OCI-LY1 (cell line): ENCODE results near the gene NRG2.

Source experiments
- H2AFZ ChIP-seq: fragments of 200-600 bp; sonication (generic), shearing (Covaris generic); 2 replicates; pipeline ENCODE4 v1.6.0; 2014; ENCODE audit warnings: antibody characterized with exemption, mild to moderate bottlenecking, low read length
- H3F3A ChIP-seq: fragments of 200-600 bp; sonication (generic), shearing (Covaris generic); 2 replicates; pipeline ENCODE4 v1.6.0; 2014; ENCODE audit warnings: mild to moderate bottlenecking, antibody characterized with exemption, low read length, moderate library complexity; ENCODE audit not compliant: insufficient read depth
- H3K27ac ChIP-seq: fragments of 200-600 bp; sonication (generic); 2 replicates; pipeline ENCODE4 v1.5.1; 2014; ENCODE audit warnings: low read length, mixed run types, mild to moderate bottlenecking, low read depth; ENCODE audit not compliant: poor library complexity, severe bottlenecking
- H3K27me3 ChIP-seq: fragments of 200-600 bp; sonication (generic); 2 replicates; pipeline ENCODE4 v1.6.0; 2014; ENCODE audit warnings: antibody characterized with exemption, mild to moderate bottlenecking, low read length, moderate library complexity; ENCODE audit not compliant: insufficient read depth
- H3K36me3 ChIP-seq: fragments of 200-600 bp; sonication (generic); 2 replicates; pipeline ENCODE4 v1.6.1; 2014; ENCODE audit warnings: mild to moderate bottlenecking, antibody characterized with exemption, low read length, moderate library complexity, mixed read lengths; ENCODE audit not compliant: insufficient read depth
- H3K4me1 ChIP-seq: fragments of 200-600 bp; sonication (generic); 2 replicates; pipeline ENCODE4 v1.5.1; 2014; ENCODE audit warnings: mild to moderate bottlenecking, low read length, moderate library complexity; ENCODE audit not compliant: insufficient read depth, severe bottlenecking
- H3K4me2 ChIP-seq: fragments of 200-600 bp; sonication (generic), shearing (Covaris generic); 2 replicates; pipeline ENCODE4 v1.6.1; 2014; ENCODE audit warnings: low read length
- H3K4me3 ChIP-seq: fragments of 200-600 bp; sonication (generic); 2 replicates; pipeline ENCODE4 v1.5.1; 2014; ENCODE audit warnings: low read length, low read depth, mild to moderate bottlenecking, mixed read lengths; ENCODE audit not compliant: poor library complexity, severe bottlenecking
- H3K79me2 ChIP-seq: fragments of 200-600 bp; shearing (Covaris generic); 2 replicates; pipeline ENCODE4 v1.6.1; 2016; ENCODE audit warnings: mixed run types, low read length, mixed read lengths; ENCODE audit not compliant: insufficient read depth
- H3K9ac ChIP-seq: fragments of 200-600 bp; sonication (generic), shearing (Covaris generic); 2 replicates; pipeline ENCODE4 v1.6.1; 2014; ENCODE audit warnings: mild to moderate bottlenecking, low read length, mixed read lengths
- H3K9me2 ChIP-seq: fragments of 200-600 bp; sonication (generic), shearing (Covaris generic); 2 replicates; pipeline ENCODE4 v1.6.1; 2014; ENCODE audit warnings: low read depth, mild to moderate bottlenecking, low read length, mixed read lengths
- H3K9me3 ChIP-seq: fragments of 200-600 bp; shearing (Covaris generic); 2 replicates; pipeline ENCODE4 v1.6.1; 2014; ENCODE audit warnings: low read length, mixed read lengths
- H4K20me1 ChIP-seq: fragments of 200-600 bp; sonication (generic), shearing (Covaris generic); 2 replicates; pipeline ENCODE4 v1.6.0; 2016; ENCODE audit warnings: mild to moderate bottlenecking, low read length; ENCODE audit not compliant: insufficient read depth
- CTCF ChIP-seq: fragments of 200-600 bp; sonication (generic), shearing (Covaris generic); IDR thresholded peaks from 2 replicates; pipeline ENCODE4 v1.5.1; 2017; ENCODE audit warnings: mild to moderate bottlenecking, antibody characterized with exemption, low read length, moderate library complexity, mixed read lengths
- EZH2 ChIP-seq: fragments of 200-600 bp; sonication (generic), shearing (Covaris generic); IDR thresholded peaks from 2 replicates; pipeline ENCODE4 v1.8.0; 2017; ENCODE audit warnings: borderline replicate concordance, mixed run types, mild to moderate bottlenecking, antibody characterized with exemption, low read length, moderate library complexity, mixed read lengths

Gene NRG2

DNA sequence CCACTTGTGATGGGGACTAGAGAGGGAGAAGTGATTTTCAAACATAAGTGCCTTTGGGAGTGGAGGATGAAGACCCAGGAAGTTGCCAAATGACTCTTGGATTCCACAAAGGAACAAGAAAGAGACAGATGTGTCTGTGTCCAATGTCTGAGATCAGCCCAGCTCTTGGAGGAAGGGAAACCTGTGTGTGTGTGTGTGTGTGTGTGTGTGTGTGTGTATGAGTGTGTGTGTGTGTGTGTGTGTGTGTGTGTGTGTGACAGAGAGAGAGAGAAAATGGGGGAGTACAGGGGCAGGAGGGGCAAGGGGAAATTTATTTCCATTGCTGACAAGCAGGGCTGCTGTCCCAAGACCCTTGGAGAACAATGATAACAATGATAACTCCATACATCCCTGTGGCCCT, 175.5 kb downstream of the NRG2 start:
- Histone ChIP-seq H3K4me3 (no peak overlapping the region), H3K9ac (no peak overlapping the region), H3K9me2 (no peaks in the 10 kb centered on the region), H3F3A (no peaks in the 10 kb centered on the region), H3K27ac (no peak overlapping the region), H4K20me1 (no peaks in the 10 kb centered on the region), H2AFZ (no peak overlapping the region), H3K36me3 (no peaks in the 10 kb centered on the region), H3K27me3 (0 out of 2 replicates have a peak, but pooled peaks cover 4% of the 10 kb centered on the region), H3K4me1 (peaks cover under 1% of the 10 kb centered on the region), H3K4me2 (no peak overlapping the region), H3K79me2 (no peaks in the 10 kb centered on the region), H3K9me3 (no peaks in the 10 kb centered on the region)
- TF ChIP-seq EZH2 = no peak
- no peak for TF ChIP-seq CTCF

- Histone ChIP-seq H3K27ac (no peak overlapping the region), H3K36me3 (no peaks in the 10 kb centered on the region), H3K9ac (no peak overlapping the region), H4K20me1 (no peaks in the 10 kb centered on the region), H3K9me3 (no peaks in the 10 kb centered on the region), H3K9me2 (no peaks in the 10 kb centered on the region), H3K79me2 (no peaks in the 10 kb centered on the region), H3K4me1 (peaks cover 4% of the 10 kb centered on the region), H3K4me3 (no peak overlapping the region), H3K4me2 (no peak overlapping the region), H3K27me3 (0 out of 2 replicates have a peak, but pooled peaks cover 4% of the 10 kb centered on the region), H3F3A (no peaks in the 10 kb centered on the region), H2AFZ (no peak overlapping the region)
- TF ChIP-seq CTCF = no peak
- no peak for TF ChIP-seq EZH2
Observed at GRCh38 chr5:139867109-139867508, 176.0 kb downstream of the NRG2 start.

DNA sequence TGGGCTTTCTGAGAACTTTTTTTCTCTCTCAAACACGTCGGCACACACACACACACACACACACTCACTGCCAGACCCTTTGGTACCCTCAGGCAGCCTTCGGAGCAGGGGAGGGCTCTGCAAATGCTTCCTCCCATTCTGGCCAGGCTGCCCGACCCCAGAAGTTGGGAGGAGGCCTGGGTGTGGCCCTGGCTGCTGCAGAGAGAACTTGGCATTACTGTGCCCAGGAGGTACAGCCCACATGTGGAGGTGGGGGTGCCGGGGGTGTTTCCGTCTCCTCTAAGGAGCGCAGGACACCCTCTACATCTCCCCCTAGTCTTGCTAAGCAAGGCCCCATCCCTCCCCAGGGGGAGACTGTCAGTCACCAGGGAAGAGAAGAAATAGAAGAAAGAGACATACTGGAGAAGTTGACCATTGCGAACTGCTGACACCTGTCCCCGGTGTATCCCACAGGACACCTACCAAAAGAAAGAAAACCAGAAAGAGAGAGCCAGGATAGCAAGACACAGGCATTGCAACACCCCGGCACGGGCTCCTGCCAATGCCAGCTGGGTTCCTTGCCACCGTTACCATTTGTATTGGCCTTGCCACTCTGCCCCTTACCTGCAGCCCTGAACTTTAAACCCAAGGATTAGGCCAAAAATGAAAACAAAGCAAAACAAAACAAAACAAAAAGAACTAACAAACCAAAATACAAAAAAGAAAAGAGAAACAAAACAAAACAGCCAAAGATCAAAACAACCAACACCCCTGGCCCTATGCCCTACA, 178.2 kb downstream of the NRG2 start:
- TF ChIP-seq EZH2 (no peak), CTCF (no peak)
- Histone ChIP-seq H3K79me2 (no peaks in the 10 kb centered on the region), H3K9ac (no peak overlapping the region), H3F3A (no peaks in the 10 kb centered on the region), H4K20me1 (no peaks in the 10 kb centered on the region), H2AFZ (no peak overlapping the region), H3K27ac (no peak overlapping the region), H3K27me3 (no peaks in the 10 kb centered on the region), H3K9me3 (no peaks in the 10 kb centered on the region), H3K4me3 (no peak overlapping the region), H3K4me2 (no peak overlapping the region), H3K9me2 (no peaks in the 10 kb centered on the region), H3K36me3 (no peaks in the 10 kb centered on the region), H3K4me1 (peaks cover 4% of the 10 kb centered on the region)
